Measurements from ENCODE around the gene PLPP4. TPM values are rescaled to one million over a fixed set of nuclear protein-coding genes. Genes with fewer than 3 reads are reported as not detected.

The PLPP4 gene
- total and polyA plus RNA-seq, 3 donors from 2014 or later, result 12.6 to 65.8 (median 21.9) TPM

GRCh38 chr10:120485946-120486345 is 28.9 kb downstream of the PLPP4 start:
- intact Hi-C loops (cut with DNase I; ENCODE audit: low total_unique reads), result no loop called here
- Histone ChIP-seq H3K27ac (no peak overlapping the region), H3K4me3 (no peak overlapping the region), H3K9me3 (no peaks in the 10 kb centered on the region), H3K27me3 (no peaks in the 10 kb centered on the region), H3K36me3 (ENCODE audit: low read depth, missing control alignments) (no peaks in the 10 kb centered on the region), H3K4me1 (no peaks in the 10 kb centered on the region)
- TF ChIP-seq CTCF (IDR thresholded peaks at IDR 0.05), result no peak
- no peak for TF ChIP-seq POLR2A (IDR thresholded peaks at IDR 0.05)
- 83 to 95% methylated on average over 8 of the region's 8 CpGs for WGBS, 2 donors
- no peak for DNase-seq

GRCh38 chr10:120486671-120487205 is 29.7 kb downstream of the PLPP4 start:
- DNase-seq, result no peak
- Histone ChIP-seq H3K27ac (no peak overlapping the region), H3K4me3 (no peak overlapping the region), H3K9me3 (no peaks in the 10 kb centered on the region), H3K27me3 (no peaks in the 10 kb centered on the region), H3K4me1 (no peaks in the 10 kb centered on the region), H3K36me3 (ENCODE audit: low read depth, missing control alignments) (no peaks in the 10 kb centered on the region)
- intact Hi-C loops (cut with DNase I; ENCODE audit: low total_unique reads), result no loop called here
- 71 to 76% methylated on average over 6 of the region's 6 CpGs for WGBS, 2 donors
- TF ChIP-seq POLR2A (IDR thresholded peaks at IDR 0.05), result no peak

GRCh38 chr10:120490288-120490687 is 33.3 kb downstream of the PLPP4 start:
- Histone ChIP-seq H3K4me3 (no peak overlapping the region), H3K36me3 (ENCODE audit: low read depth, missing control alignments) (no peaks in the 10 kb centered on the region), H3K27ac (no peak overlapping the region), H3K9me3 (no peaks in the 10 kb centered on the region), H3K4me1 (no peaks in the 10 kb centered on the region), H3K27me3 (no peaks in the 10 kb centered on the region)
- no peak for DNase-seq
- intact Hi-C loops (cut with DNase I; ENCODE audit: low total_unique reads), result no loop called here
- WGBS, 2 donors, result 50 to 62% methylated on average over 1 of the region's 1 CpG
- TF ChIP-seq POLR2A (IDR thresholded peaks at IDR 0.05), result no peak
- TF ChIP-seq CTCF (IDR thresholded peaks at IDR 0.05), result no peak

GRCh38 chr10:120492346-120492745 is 35.3 kb downstream of the PLPP4 start:
- no peaks in the 10 kb centered on the region for H3K27me3 ChIP-seq
- no peaks in the 10 kb centered on the region for H3K36me3 ChIP-seq (ENCODE audit: low read depth, missing control alignments)
- intact Hi-C loops (cut with DNase I; ENCODE audit: low total_unique reads), result no loop called here
- DNase-seq, result no peak
- H3K27ac ChIP-seq, result no peak overlapping the region
- TF ChIP-seq POLR2A (IDR thresholded peaks at IDR 0.05) (no peak), CTCF (IDR thresholded peaks at IDR 0.05) (no peak)
- H3K4me1 ChIP-seq, result no peaks in the 10 kb centered on the region
- H3K9me3 ChIP-seq, result no peaks in the 10 kb centered on the region
- no peak overlapping the region for H3K4me3 ChIP-seq
- WGBS, 2 donors, result 42 to 46% methylated on average over 3 of the region's 3 CpGs

GRCh38 chr10:120493411-120494312 is 36.6 kb downstream of the PLPP4 start:
- DNase-seq, result no peak
- intact Hi-C loops (cut with DNase I; ENCODE audit: low total_unique reads), result no loop called here
- Histone ChIP-seq H3K36me3 (ENCODE audit: low read depth, missing control alignments) (no peaks in the 10 kb centered on the region), H3K27me3 (no peaks in the 10 kb centered on the region), H3K4me3 (no peak overlapping the region), H3K27ac (no peak overlapping the region), H3K9me3 (no peaks in the 10 kb centered on the region), H3K4me1 (no peaks in the 10 kb centered on the region)
- TF ChIP-seq POLR2A (IDR thresholded peaks at IDR 0.05), result no peak
- TF ChIP-seq CTCF (IDR thresholded peaks at IDR 0.05), result no peak
- WGBS, 2 donors, result 92 to 94% methylated on average over 10 to 11 of the region's 11 CpGs
